H1 (cell line): Measurements from ENCODE around the gene GALNTL6. TPM values are rescaled to one million over a fixed set of nuclear protein-coding genes. Genes with fewer than 3 reads are reported as not detected.

Source experiments
- CTCF ChIA-PET: fragments of 300-600 bp; sonication (Branson Sonifier 250); formaldehyde crosslinking; loops from one replicate; lab custom pipeline; 2021; ENCODE audit not compliant: partially characterized antibody; lab: Charles Lee
- POLR2A ChIA-PET: fragments of 300-600 bp; sonication (Branson Sonifier 250); formaldehyde crosslinking; loops from one replicate; lab custom pipeline; 2021; ENCODE audit warnings: inconsistent platforms; ENCODE audit not compliant: partially characterized antibody; lab: Charles Lee
- DNase-seq, 2 experiments: peaks; one replicate each; pipeline versions ENCODE4 v3.0.0 to v3.0.0-alpha.2; 2010 to 2022; ENCODE audit warnings: low spot score in 2 of 2, low read depth in 1 of 2, mixed read lengths in 1 of 2
- FAIRE-seq: peaks from 2 replicates; lab custom pipeline; 2011; peaks lifted over from hg19 to GRCh38; lab: Jason Lieb, UNC
- H2AFZ ChIP-seq: 2 replicates; pipeline ENCODE4 v1.8.1; 2012; ENCODE audit warnings: low read length, inconsistent platforms
- H2AK5ac ChIP-seq: 2 replicates; pipeline ENCODE4 v1.6.1; 2013; ENCODE audit warnings: low read depth, low read length
- H2BK120ac ChIP-seq: replicated peaks from 2 replicates; pipeline ENCODE3; 2013; ENCODE audit warnings: low read depth, low read length, inconsistent platforms
- H2BK12ac ChIP-seq: 2 replicates; pipeline ENCODE4 v1.6.1; 2013; ENCODE audit warnings: low read depth, low read length
- H2BK15ac ChIP-seq: 2 replicates; pipeline ENCODE4 v1.6.1; 2013; ENCODE audit warnings: low read length
- H2BK20ac ChIP-seq: 2 replicates; pipeline ENCODE4 v1.6.1; 2013; ENCODE audit warnings: low read length
- H2BK5ac ChIP-seq: 2 replicates; pipeline ENCODE4 v1.6.1; 2013; ENCODE audit warnings: low read depth, low read length
- H3K14ac ChIP-seq: 2 replicates; pipeline ENCODE4 v1.6.1; 2013; ENCODE audit warnings: inconsistent platforms; ENCODE audit not compliant: insufficient read length
- H3K18ac ChIP-seq: 2 replicates; pipeline ENCODE4 v1.6.1; 2013; ENCODE audit warnings: low read length; ENCODE audit errors: extremely low read depth
- H3K23ac ChIP-seq: 2 replicates; pipeline ENCODE4 v1.6.1; 2013; ENCODE audit warnings: inconsistent platforms; ENCODE audit not compliant: insufficient read length
- H3K23me2 ChIP-seq: 2 replicates; pipeline ENCODE4 v1.6.1; 2013; ENCODE audit warnings: low read depth, low read length
- H3K27ac ChIP-seq: 2 replicates; pipeline ENCODE4 v1.6.1; 2011; ENCODE audit warnings: low read depth, low read length, inconsistent platforms
- H3K27me3 ChIP-seq, 4 experiments: replicated peaks in 1 of 4; 1 replicate in 1 of 4; 2 replicates in 3 of 4; pipeline versions ENCODE4 v1.6.1 to v1.8.1; 2011 to 2013; ENCODE audit warnings: low read length in 3 of 4, mild to moderate bottlenecking in 3 of 4, inconsistent platforms in 2 of 4, mixed read lengths in 2 of 4, moderate library complexity in 1 of 4; ENCODE audit not compliant: control insufficient read depth in 3 of 4, insufficient read depth in 3 of 4; ENCODE audit errors: extremely low read depth in 1 of 4
- H3K36me3 ChIP-seq, 4 experiments: 2 replicates each; pipeline versions ENCODE4 v1.6.1 to v1.8.1; 2011 to 2013; ENCODE audit warnings: mild to moderate bottlenecking in 4 of 4, low read length in 3 of 4, moderate library complexity in 2 of 4, control low read depth in 1 of 4, inconsistent platforms in 1 of 4; ENCODE audit not compliant: insufficient read depth in 4 of 4, control insufficient read depth in 2 of 4
- H3K4ac ChIP-seq: replicated peaks from 2 replicates; pipeline ENCODE3; 2013; ENCODE audit warnings: low read length, low read depth, mixed read lengths, inconsistent platforms; ENCODE audit not compliant: insufficient read length
- H3K4me1 ChIP-seq, 4 experiments: replicated peaks in 1 of 4; 1 replicate in 1 of 4; 2 replicates in 3 of 4; pipeline versions ENCODE4 v1.6.1 to v1.8.1; 2011 to 2013; ENCODE audit warnings: low read length in 3 of 4, inconsistent platforms in 2 of 4, mixed read lengths in 1 of 4; ENCODE audit not compliant: insufficient read depth in 4 of 4, control insufficient read depth in 3 of 4
- H3K4me2 ChIP-seq, 2 experiments: 2 replicates each; pipeline versions ENCODE4 v1.6.1 to v1.8.1; 2011 to 2013; ENCODE audit warnings: low read depth in 2 of 2, low read length in 2 of 2, control low read depth in 1 of 2, inconsistent platforms in 1 of 2, mild to moderate bottlenecking in 1 of 2; ENCODE audit not compliant: insufficient read depth in 1 of 2
- H3K4me3 ChIP-seq, 4 experiments: fragments of 200-600, 300-600 bp in 1 of 4; sonication (generic), shearing (Covaris generic), sonication (Bioruptor Twin) in 1 of 4; 2 replicates each; pipeline versions ENCODE4 v1.5.1 to v1.8.1; 2011 to 2016; ENCODE audit warnings: low read length in 4 of 4, low read depth in 3 of 4, control low read depth in 2 of 4, inconsistent platforms in 2 of 4, mild to moderate bottlenecking in 2 of 4, mixed read lengths in 1 of 4, moderate library complexity in 1 of 4; ENCODE audit not compliant: insufficient read depth in 2 of 4; ENCODE audit errors: extremely low read depth in 1 of 4
- H3K56ac ChIP-seq: replicated peaks from 2 replicates; pipeline ENCODE3; 2013; ENCODE audit warnings: low read depth, mild to moderate bottlenecking, mixed read lengths, low read length, inconsistent platforms; ENCODE audit not compliant: insufficient read length
- H3K79me1 ChIP-seq: 2 replicates; pipeline ENCODE4 v1.6.1; 2013; ENCODE audit warnings: low read depth, low read length, control low read depth
- H3K79me2 ChIP-seq, 2 experiments: 2 replicates each; pipeline versions ENCODE4 v1.6.1 to v1.8.1; 2012 to 2013; ENCODE audit warnings: low read length in 2 of 2, mild to moderate bottlenecking in 2 of 2, inconsistent platforms in 1 of 2; ENCODE audit not compliant: insufficient read depth in 2 of 2, control insufficient read depth in 1 of 2
- H3K9ac ChIP-seq, 4 experiments: replicated peaks in 1 of 4; 1 replicate in 1 of 4; 2 replicates in 3 of 4; pipeline versions ENCODE4 v1.6.1 to v1.8.1; 2011 to 2013; ENCODE audit warnings: low read depth in 3 of 4, low read length in 3 of 4, control low read depth in 2 of 4, mild to moderate bottlenecking in 2 of 4, moderate library complexity in 2 of 4, inconsistent platforms in 1 of 4; ENCODE audit errors: extremely low read depth in 1 of 4
- H3K9me3 ChIP-seq, 2 experiments: 2 replicates each; pipeline versions ENCODE4 v1.6.1 to v1.8.1; 2012 to 2013; ENCODE audit warnings: mild to moderate bottlenecking in 2 of 2, moderate library complexity in 2 of 2, control low read depth in 1 of 2, inconsistent platforms in 1 of 2, low read depth in 1 of 2, low read length in 1 of 2, mixed read lengths in 1 of 2; ENCODE audit not compliant: insufficient read depth in 2 of 2
- H4K20me1 ChIP-seq, 2 experiments: replicated peaks in 1 of 2; 2 replicates each; pipeline versions ENCODE3 to v1.8.1; 2011 to 2013; ENCODE audit warnings: inconsistent platforms in 2 of 2, low read length in 2 of 2, mild to moderate bottlenecking in 1 of 2; ENCODE audit not compliant: insufficient read depth in 2 of 2, control insufficient read depth in 1 of 2
- H4K5ac ChIP-seq: 2 replicates; pipeline ENCODE4 v1.6.1; 2013; ENCODE audit warnings: low read length, low read depth, mixed read lengths, inconsistent platforms; ENCODE audit not compliant: insufficient read length
- H4K8ac ChIP-seq: 2 replicates; pipeline ENCODE4 v1.8.0; 2013; ENCODE audit warnings: mild to moderate bottlenecking, moderate library complexity, low read length, inconsistent platforms; ENCODE audit not compliant: insufficient read depth; ENCODE audit errors: extremely low read depth
- H4K91ac ChIP-seq: replicated peaks from 2 replicates; pipeline ENCODE3; 2013; ENCODE audit warnings: low read length, mixed read lengths, inconsistent platforms; ENCODE audit not compliant: insufficient read length
- GTF2F1 ChIP-seq: IDR thresholded peaks from 2 replicates; pipeline ENCODE4 v1.6.1; 2012; ENCODE audit warnings: low read depth, low read length, improper control_type of control experiment, borderline replicate concordance
- JUN ChIP-seq: IDR thresholded peaks from 2 replicates; pipeline ENCODE4 v1.6.1; 2011; ENCODE audit warnings: low read depth, mild to moderate bottlenecking, improper control_type of control experiment, low read length
- POU5F1 ChIP-seq: IDR thresholded peaks from 2 replicates; pipeline ENCODE4 v1.6.1; 2011; ENCODE audit warnings: low read depth, mild to moderate bottlenecking, low read length, moderate library complexity
- SP1 ChIP-seq: IDR thresholded peaks from 2 replicates; pipeline ENCODE4 v1.6.1; 2011; ENCODE audit warnings: low read depth, low read length
- TBP ChIP-seq: IDR thresholded peaks from 2 replicates; pipeline ENCODE4 v1.6.1; 2011; ENCODE audit warnings: low read depth, low read length, improper control_type of control experiment
- WGBS, 2 experiments: shearing (Covaris generic) in 1 of 2; methylation state at CpG; one replicate each; pipeline versions ENCODE4 v1.1.6 to v1.1.7; 2013 to 2015; ENCODE audit warnings: low lambda C conversion rate in 2 of 2, mixed read lengths in 2 of 2, inconsistent platforms in 1 of 2, low coverage in 1 of 2, missing lambda C conversion rate in 1 of 2; ENCODE audit not compliant: insufficient replicate concordance in 2 of 2, insufficient coverage in 1 of 2, insufficient read length in 1 of 2; ENCODE audit errors: extremely low coverage in 1 of 2, missing lambda C conversion rate in 1 of 2; 5-methylcytosine and 5-hydroxymethylcytosine counted together
- polyA plus RNA-seq, 7 experiments: library from polyadenylated mRNA; depleted of rRNA in 3 of 7; stranded (reverse) in 5 of 7; unstranded in 2 of 7; fragments of >200 nt in 5 of 7; fragments of 200-250 nt in 2 of 7; gene quantifications; 1 replicate in 5 of 7; 2 replicates in 1 of 7; 4 replicates in 1 of 7; pipeline versions ENCODE4 v1.2.1 to v1.2.3, GENCODE V29; 2011 to 2013; ENCODE audit warnings: missing spikeins in 2 of 7, mixed read lengths in 2 of 7
- total RNA-seq: library from RNA; stranded (reverse); fragmentation: NEBNext Ultra II Directional; extraction: Animal tissue kit (Norgen Biotek cat#: 25700); gene quantifications from 2 replicates; pipeline ENCODE4 v1.2.1, GENCODE V29; 2021

GALNTL6 gene
- total and polyA plus RNA-seq, 2 of the 8 experiments (the other 6 are each of a cell fraction or from before 2014, with no cell fraction given) = 0.03 to 0.32 TPM

- Histone ChIP-seq H3K9ac (no peak overlapping the region), H3K9me3 (no peaks in the 10 kb centered on the region), H4K8ac (no peak overlapping the region), H4K91ac (no peak overlapping the region), H2AK5ac (no peak overlapping the region), H2BK5ac (no peak overlapping the region), H4K20me1 (no peaks in the 10 kb centered on the region), H3K4ac (no peak overlapping the region), H3K23me2 (no peaks in the 10 kb centered on the region), H2BK120ac (no peak overlapping the region), H3K79me2 (no peaks in the 10 kb centered on the region), H2BK20ac (no peak overlapping the region), H3K56ac (no peak overlapping the region), H3K79me1 (no peaks in the 10 kb centered on the region), H3K14ac (no peak overlapping the region), H3K4me2 (no peak overlapping the region), H3K4me3 (no peak overlapping the region), H4K5ac (no peak overlapping the region), H3K36me3 (no peaks in the 10 kb centered on the region), H3K18ac (no peak overlapping the region), H3K4me1 (no peaks in the 10 kb centered on the region), H2BK12ac (no peak overlapping the region), H2BK15ac (no peak overlapping the region), H3K23ac (no peak overlapping the region), H2AFZ (no peak overlapping the region), H3K27ac (no peak overlapping the region), H3K27me3 (no peaks in the 10 kb centered on the region)
- FAIRE-seq (no peak), DNase-seq (no peak)
- ChIA-PET POLR2A (no interaction called here), CTCF (no interaction called here)
- 89% methylated on average over 5 of the region's 5 CpGs; no CpG with 5 or more reads in 1 of the 2 experiments for WGBS, 2 experiments
- no peak for TF ChIP-seq TBP
- TF ChIP-seq GTF2F1 = no peak
- no peak for TF ChIP-seq POU5F1
- TF ChIP-seq JUN = no peak
- TF ChIP-seq SP1 = no peak
Measured at GRCh38 chr4:172344308-172344938, 531.2 kb downstream of the GALNTL6 start.
